GM18870 (cell line): ENCODE results near the gene RTP5.
"Not testable (repeated sequence)": the region's sequence is repeated elsewhere in the genome, so short reads cannot be mapped to it uniquely, and the experiment has no call there.

ENCODE experiments used
- ATAC-seq: cut with Tn5 transposase; IDR thresholded peaks from one replicate; pipeline ENCODE4 v1.9.1; 2021; ENCODE audit warnings: moderate library complexity; ENCODE audit not compliant: unreplicated experiment

Gene RTP5

DNA sequence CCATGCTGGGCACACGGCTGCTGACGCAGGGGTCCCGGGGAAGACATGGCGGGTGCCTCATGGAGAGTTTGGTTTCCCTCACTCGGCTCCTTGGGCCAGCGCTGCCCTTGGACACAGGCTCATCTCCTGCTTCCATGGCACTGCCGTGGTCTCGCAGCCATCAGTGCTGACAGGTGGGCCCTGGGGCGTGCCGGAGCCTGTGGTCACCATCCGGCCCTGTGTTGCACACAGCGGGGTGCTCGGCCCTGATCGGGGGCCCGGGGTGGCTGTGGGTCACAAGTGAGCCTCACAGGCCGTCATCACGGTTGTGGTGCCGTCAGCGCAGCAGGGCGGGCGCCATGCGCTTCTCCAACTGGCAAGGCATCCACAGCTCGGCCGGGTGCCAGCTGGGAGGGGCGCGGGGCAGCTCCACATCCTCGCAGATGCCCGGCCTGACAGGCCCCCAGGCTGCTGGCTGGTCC is 582 bp downstream of the RTP5 start:
- ATAC-seq, result no peak

DNA sequence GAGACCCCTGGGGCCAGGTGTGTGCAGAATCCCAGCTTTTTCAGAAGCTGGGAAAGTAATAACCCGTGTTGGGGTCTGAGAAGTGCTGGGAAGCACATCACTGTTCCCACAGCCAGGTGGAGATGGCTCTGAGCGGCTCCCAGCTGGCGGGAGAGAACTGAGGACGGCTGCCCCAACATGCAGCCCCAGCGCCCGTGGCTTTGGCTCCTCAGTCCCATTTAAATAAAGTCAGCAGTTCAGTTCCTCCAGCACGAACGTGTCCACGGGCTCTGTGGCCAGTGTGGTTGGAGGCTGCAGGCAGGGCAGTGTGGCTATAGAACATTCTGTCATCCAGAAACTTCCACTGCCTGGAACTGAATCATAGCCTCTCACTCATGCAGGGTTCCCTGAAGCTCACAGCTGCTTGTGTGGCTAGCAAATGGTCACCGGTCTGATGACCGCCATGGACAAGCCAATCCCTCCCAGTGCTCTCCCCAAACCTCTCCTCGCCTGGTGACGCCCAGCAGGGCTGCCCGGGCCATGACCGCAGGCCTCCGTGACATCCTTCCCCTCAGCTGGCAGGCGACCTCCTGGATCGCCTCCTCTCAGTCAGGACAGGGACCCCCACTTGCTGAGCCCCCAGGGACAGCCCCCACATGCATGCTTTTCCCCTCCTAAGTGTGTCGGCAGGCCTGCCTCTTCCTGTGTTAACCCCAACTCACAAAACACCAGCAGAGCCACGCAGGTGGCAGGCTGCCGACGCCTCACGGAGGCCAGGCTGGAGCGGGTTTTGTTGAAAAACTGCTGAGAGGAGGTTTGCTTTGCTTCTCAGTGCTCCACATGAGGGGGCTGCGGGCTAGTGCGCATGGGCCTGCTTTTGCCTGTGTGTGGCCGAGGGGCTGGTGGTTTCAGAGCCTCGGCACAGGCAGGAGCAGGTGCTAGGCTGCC is 1.3 kb downstream of the RTP5 start:
- ATAC-seq, result no peak

- no peak for ATAC-seq
Measured at GRCh38 chr2:241871538-241872312, 2.2 kb downstream of the RTP5 start.

DNA sequence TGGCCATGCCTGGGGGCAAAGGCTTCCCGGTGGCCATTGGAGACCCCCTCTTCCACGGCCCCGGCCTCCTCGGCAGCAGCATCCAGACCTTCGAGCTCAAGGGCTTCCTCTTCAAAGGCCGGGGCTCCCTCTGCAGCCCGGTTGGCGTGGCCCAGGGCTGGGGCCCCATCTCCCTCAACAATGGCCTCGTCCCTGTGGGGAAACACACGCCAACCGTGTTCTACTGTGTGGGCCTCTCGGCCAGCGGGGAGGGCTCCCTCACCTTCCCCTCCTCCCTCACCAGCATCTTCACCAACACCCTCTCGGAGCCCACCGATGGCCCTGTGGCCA is 2.7 kb downstream of the RTP5 start:
- no peak for ATAC-seq

- ATAC-seq, result no peak
Measured at GRCh38 chr2:241873081-241873802, 3.7 kb downstream of the RTP5 start.

DNA sequence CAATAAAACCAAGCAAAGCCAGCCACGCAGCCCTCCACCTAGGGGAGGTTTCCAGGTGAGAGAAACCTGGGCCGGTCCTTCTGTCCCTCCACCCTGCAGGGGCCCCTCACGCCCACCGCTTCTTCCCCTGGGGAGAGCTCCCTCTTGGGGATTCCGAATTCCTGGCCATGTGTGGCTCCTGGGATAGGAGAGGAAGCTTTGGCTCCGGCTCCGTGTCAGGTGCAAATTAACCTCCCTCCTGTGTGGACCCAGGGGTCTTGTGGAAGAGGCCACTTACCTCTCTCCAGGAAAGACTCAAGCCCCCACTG is 4.2 kb downstream of the RTP5 start:
- no peak for ATAC-seq

DNA sequence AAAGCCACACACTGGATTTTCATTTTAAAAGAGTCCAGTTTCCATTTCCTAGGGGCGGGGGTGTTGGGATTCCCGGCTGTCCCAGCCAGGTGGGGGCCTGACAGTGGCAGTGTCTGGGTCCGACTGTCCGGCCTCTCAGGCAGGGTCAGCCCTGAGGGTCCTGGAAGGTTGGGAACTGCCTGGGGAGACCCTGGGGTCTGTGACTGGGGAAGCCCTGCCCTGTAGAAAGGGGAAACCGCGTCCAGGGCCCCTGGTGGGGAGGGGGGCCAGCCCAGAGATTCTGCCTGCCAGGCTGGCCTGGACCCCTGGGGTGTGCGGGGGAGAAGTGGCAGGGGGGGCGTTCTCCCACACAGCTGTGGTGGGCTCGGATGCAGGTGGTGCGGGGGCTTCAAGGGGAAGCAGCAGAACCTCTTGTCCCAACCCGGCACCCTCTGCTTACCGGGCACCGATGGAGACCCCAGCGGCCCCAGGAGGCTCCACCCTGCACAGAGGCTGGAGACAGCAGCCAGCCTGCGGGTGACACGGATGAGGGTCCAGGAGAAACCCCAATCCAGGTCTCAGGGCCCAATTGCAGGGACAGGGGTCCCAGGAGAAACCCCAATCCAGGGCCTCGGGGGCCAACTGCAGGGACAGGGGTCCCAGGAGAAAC is 4.9 kb downstream of the RTP5 start:
- ATAC-seq, result no peak

- not testable (repeated sequence) for ATAC-seq
Measured at GRCh38 chr2:241875754-241876527, 6.4 kb downstream of the RTP5 start.

GRCh38 chr2:241876528-241877196 is 7.1 kb downstream of the RTP5 start:
- ATAC-seq, result no peak

DNA sequence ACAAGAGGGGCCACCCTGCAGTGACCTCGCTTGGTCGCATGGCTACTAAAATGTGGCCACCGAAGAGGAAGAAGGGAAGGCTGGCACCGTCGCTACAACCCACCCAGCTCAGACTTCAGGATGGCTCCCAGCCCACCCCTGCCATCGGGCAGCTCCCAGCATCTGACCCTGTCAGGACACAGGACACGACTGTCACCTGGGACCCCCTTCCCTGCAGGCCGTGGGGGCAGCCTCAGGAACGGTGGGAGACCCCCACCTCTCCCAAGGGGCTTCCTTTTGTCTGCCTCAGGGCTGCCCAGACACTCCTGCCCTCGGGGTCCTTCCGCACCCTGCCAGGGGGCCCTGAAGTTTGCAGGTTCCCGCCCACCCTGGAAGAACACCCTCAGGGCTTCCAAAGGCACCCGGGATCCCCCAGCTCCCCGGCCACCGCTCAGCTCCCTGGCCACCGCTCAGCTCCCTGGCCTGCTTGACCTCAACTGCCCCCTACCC is 7.7 kb downstream of the RTP5 start:
- ATAC-seq, result no peak

- no peak for ATAC-seq
Measured at GRCh38 chr2:241877989-241878970, 8.8 kb downstream of the RTP5 start.

DNA sequence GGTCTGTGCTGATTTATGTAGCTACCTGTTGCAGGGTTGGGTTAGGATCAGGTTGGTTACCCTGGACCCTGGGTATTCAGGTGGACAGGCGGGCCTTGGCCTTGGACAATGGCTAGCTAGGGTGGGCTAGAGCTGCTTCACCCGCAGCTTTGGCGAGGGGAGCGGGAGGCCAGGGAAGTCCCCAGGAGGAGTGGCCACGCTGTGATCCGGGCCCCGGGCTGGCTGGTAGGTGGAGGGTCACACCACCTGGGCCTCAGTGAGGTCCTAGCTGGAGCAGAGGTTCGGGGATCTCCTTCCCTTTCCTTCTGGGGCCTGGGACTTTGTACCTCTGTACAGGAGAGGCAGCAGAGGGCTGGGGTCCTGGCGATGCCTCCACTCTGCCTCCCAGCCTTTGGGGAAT is 9.8 kb downstream of the RTP5 start:
- ATAC-seq, result no peak

GRCh38 chr2:241880311-241881073 is 11.0 kb downstream of the RTP5 start:
- ATAC-seq, result no peak

GRCh38 chr2:241882091-241882625 is 12.6 kb downstream of the RTP5 start:
- ATAC-seq, result peak; percentile 61

- no peak for ATAC-seq
Measured at GRCh38 chr2:241884951-241885290, 15.4 kb downstream of the RTP5 start.

DNA sequence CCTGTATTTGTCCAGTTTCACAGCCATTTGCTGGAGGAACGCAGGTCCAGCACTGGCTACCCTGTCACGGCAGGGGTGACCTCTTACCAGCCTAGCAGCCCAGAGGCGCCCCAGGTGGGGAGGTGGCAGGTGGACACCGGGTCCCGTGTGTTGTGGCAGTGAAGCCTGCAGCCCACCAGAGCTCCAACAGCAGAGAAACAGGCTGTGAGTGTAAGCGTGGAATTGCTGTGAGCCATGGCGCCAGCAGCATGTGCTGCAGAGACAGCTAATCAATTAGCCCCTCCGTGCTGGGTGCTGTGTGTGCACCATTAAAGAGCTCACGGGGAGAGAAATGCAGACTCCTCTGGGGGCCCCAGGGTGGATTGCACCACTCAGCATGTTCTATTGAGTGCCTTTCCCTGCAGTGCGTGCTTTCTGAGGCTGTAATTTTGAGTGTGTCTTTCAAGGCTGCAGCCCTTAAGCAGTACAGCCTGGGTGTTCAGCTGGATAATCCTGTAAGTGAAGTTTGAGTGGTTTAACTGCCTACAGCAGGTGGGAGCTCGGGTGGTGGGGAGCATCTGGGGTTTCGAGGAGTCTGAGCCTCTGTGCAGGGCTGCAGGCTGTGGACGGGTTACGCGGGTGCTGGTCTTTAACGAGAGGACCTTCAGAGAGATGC is 15.9 kb downstream of the RTP5 start:
- ATAC-seq, result no peak
